ENCODE data around the gene PLEKHG4B. TPM values are rescaled to one million over a fixed set of nuclear protein-coding genes. Genes with fewer than 3 reads are reported as not detected.
A peak's percentile ranks its signal among the peaks of the same experiment; 100 is the strongest.

PLEKHG4B gene, protein sequence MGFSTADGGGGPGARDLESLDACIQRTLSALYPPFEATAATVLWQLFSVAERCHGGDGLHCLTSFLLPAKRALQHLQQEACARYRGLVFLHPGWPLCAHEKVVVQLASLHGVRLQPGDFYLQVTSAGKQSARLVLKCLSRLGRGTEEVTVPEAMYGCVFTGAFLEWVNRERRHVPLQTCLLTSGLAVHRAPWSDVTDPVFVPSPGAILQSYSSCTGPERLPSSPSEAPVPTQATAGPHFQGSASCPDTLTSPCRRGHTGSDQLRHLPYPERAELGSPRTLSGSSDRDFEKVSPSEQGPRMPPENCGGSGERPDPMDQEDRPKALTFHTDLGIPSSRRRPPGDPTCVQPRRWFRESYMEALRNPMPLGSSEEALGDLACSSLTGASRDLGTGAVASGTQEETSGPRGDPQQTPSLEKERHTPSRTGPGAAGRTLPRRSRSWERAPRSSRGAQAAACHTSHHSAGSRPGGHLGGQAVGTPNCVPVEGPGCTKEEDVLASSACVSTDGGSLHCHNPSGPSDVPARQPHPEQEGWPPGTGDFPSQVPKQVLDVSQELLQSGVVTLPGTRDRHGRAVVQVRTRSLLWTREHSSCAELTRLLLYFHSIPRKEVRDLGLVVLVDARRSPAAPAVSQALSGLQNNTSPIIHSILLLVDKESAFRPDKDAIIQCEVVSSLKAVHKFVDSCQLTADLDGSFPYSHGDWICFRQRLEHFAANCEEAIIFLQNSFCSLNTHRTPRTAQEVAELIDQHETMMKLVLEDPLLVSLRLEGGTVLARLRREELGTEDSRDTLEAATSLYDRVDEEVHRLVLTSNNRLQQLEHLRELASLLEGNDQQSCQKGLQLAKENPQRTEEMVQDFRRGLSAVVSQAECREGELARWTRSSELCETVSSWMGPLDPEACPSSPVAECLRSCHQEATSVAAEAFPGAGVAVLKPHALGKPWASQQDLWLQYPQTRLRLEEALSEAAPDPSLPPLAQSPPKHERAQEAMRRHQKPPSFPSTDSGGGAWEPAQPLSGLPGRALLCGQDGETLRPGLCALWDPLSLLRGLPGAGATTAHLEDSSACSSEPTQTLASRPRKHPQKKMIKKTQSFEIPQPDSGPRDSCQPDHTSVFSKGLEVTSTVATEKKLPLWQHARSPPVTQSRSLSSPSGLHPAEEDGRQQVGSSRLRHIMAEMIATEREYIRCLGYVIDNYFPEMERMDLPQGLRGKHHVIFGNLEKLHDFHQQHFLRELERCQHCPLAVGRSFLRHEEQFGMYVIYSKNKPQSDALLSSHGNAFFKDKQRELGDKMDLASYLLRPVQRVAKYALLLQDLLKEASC (N-terminal part only)
- total RNA-seq (2013) = not detected
- polyA plus RNA-seq = not detected
- not detected in 2 replicates for polyA minus RNA-seq
- total RNA-seq = 0 to 24.7 (median 0.05) reads per million in 11 experiments

DNA sequence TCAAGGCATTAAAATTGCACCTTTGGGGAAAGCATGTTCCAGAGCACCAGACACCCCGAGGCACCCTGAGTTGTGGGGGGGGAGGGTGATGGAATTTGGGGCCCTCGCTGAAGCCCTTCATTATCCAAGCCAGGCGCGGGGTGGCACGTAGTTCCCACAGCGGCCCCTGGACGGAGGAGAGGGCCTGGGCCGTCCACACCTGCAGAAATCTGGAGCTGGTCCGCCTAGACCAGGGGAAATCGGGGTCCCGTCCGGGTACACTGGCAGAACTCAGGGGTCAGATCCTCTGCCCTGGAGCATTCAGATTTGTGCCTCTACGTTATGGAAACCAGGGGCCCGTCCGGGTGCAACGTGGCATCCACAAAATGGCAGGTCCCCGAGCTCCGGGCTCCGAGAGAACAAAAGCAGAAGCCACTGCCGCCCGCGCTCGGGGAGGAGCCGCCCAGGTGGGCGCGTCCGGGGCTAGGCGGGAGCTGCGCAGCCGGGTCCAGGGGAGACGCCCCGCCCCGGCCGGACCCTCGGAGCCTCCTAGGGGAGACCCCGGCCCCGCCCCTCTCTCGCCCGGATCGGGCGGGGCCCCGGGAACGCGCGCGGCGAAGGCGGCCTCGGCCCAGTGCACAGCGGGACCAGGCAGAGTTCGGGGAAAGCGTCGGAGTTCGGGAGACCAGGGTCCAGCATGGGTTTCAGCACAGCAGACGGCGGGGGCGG is at the start of gene PLEKHG4B:
Gene PLEKHG4B (plus strand): TSS at position 613 of the 708 bp plus-strand sequence. CDS start 64 bp downstream, at position 677.
- H3K4me1 ChIP-seq (ENCODE audit: control insufficient read depth in 1 of 2, insufficient read depth in 2 of 2, low read length in 2 of 2) = no peaks in the 10 kb centered on the region
- H3K36me3 ChIP-seq (replicated peaks in 1 of 2; ENCODE audit: control insufficient read depth in 1 of 2, insufficient read depth in 2 of 2, low read length in 2 of 2) = no peaks in the 10 kb centered on the region
- Mint-ChIP-seq H3K27me3 (ENCODE audit: low read depth in 3 of 3) (peaks cover 35 to 49% (median 37%) of the 10 kb centered on the region in 3 donors), H3K36me3 (no peaks in the 10 kb centered on the region), H3K4me1 (peaks cover 5% of the 10 kb centered on the region), H3K4me3 (peak within 1 kb of the TSS; percentile 39 to 80), H3K9me3 (peaks cover 0 to 8% (median 0%) of the 10 kb centered on the region in 7 donors), H3K27ac (no peak within 1 kb of the TSS)
- H3K9me3 ChIP-seq (replicated peaks in 1 of 2; ENCODE audit: control insufficient read depth in 1 of 2, insufficient read depth in 1 of 2, low read length in 2 of 2) = no peaks in the 10 kb centered on the region
- DNase-seq = no peak
- 9% methylated on average over 51 of the region's 57 CpGs for WGBS (ENCODE audit: insufficient coverage)
- no peaks in the 10 kb centered on the region for H3K79me2 ChIP-seq (ENCODE audit: insufficient read depth, low read length)
- no peak within 1 kb of the TSS for H3K4me3 ChIP-seq (replicated peaks in 1 of 3; ENCODE audit: low read depth in 2 of 3, low read length in 3 of 3)
- H3K4me2 ChIP-seq (replicated peaks; ENCODE audit: extremely low read depth, low read length, poor library complexity, severe bottlenecking) = peak within 1 kb of the TSS; percentile 55
- H3K9ac ChIP-seq (ENCODE audit: insufficient read depth, low read length, poor library complexity, severe bottlenecking) = no peak within 1 kb of the TSS
- peak within 1 kb of the TSS; percentile 59 for H2AFZ ChIP-seq (ENCODE audit: insufficient read depth, low read depth, low read length, poor library complexity, severe bottlenecking)
- H4K20me1 ChIP-seq (ENCODE audit: insufficient read depth, low read length) = no peaks in the 10 kb centered on the region
- H3K27ac ChIP-seq (ENCODE audit: low read depth in 1 of 2, low read length in 2 of 2) = no peak within 1 kb of the TSS
- peaks cover 12 to 33% of the 10 kb centered on the region in 2 donors for H3K27me3 ChIP-seq (ENCODE audit: control insufficient read depth in 2 of 2, insufficient read depth in 2 of 2, low read length in 2 of 2)
- TF ChIP-seq, protein P1, sequence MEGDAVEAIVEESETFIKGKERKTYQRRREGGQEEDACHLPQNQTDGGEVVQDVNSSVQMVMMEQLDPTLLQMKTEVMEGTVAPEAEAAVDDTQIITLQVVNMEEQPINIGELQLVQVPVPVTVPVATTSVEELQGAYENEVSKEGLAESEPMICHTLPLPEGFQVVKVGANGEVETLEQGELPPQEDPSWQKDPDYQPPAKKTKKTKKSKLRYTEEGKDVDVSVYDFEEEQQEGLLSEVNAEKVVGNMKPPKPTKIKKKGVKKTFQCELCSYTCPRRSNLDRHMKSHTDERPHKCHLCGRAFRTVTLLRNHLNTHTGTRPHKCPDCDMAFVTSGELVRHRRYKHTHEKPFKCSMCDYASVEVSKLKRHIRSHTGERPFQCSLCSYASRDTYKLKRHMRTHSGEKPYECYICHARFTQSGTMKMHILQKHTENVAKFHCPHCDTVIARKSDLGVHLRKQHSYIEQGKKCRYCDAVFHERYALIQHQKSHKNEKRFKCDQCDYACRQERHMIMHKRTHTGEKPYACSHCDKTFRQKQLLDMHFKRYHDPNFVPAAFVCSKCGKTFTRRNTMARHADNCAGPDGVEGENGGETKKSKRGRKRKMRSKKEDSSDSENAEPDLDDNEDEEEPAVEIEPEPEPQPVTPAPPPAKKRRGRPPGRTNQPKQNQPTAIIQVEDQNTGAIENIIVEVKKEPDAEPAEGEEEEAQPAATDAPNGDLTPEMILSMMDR (IDR thresholded peaks at IDR 0.05) = no peak
- intact Hi-C loops (cut with micrococcal nuclease) = no loop called here

Measured in CD14-positive monocyte (primary cell).